HG03342 (cell line): ENCODE results near the gene EMILIN1.
"Not testable (repeated sequence)": the region's sequence is repeated elsewhere in the genome, so short reads cannot be mapped to it uniquely, and the experiment has no call there.

ENCODE experiments used
- ATAC-seq: cut with Tn5 transposase; IDR thresholded peaks from one replicate; pipeline ENCODE4 v1.9.1; 2021; ENCODE audit warnings: mild to moderate bottlenecking, moderate library complexity; ENCODE audit not compliant: unreplicated experiment

Gene EMILIN1

DNA sequence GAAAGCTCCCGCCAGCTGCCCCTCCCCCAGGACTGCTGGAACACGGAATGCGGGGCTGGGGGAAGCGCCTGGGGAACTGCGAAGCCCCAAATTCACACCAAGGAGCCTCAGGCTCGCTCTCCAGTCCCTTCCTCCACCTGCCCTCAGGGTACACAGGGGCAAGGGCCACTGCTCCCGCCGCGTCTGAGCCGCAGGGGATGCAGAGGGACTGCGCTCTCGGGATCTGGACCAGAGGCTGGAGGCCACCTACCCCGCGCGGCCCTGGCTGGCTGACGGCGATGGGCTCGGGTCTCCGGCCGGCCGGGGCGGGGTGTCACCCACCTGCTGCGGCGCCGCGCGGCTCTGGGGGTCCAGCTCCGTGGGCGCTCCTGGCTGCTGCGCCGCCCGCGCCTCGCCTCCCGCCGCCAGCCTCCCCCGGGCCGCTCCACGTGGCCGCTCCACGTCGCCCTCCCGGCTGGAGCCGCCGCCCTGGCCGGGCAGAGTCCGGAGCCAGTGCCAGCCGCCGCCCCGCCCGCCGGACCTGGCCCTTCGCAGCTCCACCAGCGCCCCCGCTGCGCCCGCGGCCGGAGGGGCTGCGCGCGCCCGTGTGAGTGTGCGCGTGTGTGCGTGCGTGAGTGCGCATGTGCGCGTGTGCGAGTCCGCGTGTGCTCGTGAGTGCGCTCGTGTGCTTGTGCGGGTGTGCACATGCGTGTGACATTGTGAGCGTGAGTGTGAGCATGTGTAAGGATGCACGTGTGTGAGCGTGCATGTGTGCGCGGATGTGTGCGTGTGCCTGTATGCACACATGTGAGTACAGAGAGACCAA, 40.3 kb downstream of the EMILIN1 start, which contains the start of gene CGREF1:
Gene CGREF1, minus strand, starts transcription at position 604 of the 805 bp plus-strand sequence. CDS start 14,762 bp downstream, outside the sequence.
- ATAC-seq: no peak

DNA sequence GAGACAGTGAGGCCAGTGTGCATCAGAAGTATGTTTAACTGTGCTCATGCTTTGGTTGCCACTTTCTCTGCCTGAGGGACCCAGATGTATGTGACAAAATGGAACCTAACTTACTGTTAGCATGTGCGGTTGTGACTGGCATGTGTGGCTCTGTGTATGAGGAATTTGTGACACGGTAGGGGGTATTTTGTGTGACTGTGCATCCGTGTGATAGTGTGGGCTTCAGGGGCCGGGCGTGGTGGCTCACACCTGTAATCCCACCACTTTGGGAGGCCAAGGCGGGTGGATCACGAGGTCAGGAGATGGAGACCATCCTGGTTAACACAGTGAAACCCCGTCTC, 40.9 kb downstream of the EMILIN1 start:
- ATAC-seq: not testable (repeated sequence)

DNA sequence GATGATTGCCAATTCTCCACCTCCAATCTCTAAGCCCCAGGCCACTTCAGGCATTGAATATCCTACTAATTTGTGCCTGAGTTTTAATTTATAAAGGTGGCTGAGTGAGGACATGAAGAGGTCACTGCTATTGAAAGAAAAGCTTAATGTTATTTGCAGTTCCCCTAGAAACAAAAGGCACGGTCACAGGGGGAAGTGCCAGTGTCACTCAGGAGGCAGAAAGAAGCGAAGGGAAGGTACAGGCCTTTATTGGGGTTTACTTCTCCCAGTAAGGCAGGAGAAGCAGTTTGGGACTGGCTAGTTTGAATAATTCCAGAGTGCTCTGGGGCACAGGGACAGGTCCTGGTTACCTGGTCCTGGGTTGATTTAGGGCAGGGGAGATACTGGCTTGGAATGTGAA, 43.5 kb downstream of the EMILIN1 start:
- ATAC-seq: no peak

DNA sequence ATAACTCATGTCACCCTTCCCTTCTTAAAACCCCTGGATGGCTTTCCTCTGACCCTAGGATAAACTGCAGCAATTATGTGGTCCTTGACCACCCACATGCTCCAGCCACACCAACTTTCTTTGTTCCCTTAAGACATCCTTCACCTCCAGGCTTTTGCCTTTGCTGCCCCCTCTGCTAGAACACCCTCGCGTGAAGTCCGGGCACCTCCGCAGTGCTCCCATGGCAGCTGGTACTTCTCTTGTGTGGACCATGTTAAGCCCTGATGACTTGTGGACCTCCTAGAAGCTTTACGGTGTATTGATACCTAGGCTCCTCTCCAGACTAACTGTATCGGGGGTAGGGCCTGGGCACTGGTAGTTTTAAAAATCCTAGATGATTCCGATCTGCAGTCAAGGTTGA, 44.4 kb downstream of the EMILIN1 start:
- no peak for ATAC-seq

DNA sequence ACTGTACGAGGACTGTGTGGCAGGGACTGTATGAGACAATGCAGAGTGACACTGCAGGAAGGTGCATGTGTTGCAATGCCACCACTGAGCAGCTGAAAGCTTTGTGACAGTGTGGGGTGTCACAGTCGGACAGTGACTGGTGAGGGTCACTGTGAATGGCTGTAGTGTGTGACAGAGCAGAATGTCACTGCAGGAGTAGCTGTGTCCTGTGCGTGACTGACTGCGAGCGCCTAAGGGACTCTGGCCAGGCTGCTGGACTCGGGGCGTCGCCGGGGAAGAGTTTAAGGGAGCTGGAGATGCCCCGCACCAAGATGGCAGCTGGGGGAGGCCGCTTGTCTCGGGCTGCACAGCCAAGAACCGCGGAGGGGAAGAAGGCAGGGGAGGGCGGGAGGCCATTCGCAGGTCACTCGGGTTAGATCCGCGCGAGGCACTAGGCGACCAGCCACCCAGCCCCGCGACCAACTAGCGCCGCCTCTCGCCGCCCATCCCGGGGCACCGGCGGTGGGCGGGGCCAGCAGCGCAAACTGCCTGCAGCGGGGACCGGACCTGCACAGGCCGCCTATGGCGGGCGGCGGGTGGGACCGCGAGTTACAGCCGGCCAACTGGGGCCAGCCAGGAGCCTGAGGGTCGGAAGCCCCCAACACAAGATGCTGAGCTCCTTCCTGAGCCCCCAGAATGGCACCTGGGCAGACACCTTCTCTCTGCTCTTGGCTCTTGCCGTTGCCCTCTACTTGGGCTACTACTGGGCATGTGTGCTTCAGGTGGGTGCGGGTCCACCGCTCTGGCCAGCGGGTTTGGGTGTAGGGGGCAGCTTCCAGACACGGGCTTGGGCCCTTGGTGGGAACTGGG, 45.1 kb downstream of the EMILIN1 start, which contains the start of gene ABHD1:
Gene ABHD1, plus strand, starts transcription at position 514 of the 849 bp plus-strand sequence. Its CDS starts 134 bp downstream, at position 648.
- no peak for ATAC-seq

DNA sequence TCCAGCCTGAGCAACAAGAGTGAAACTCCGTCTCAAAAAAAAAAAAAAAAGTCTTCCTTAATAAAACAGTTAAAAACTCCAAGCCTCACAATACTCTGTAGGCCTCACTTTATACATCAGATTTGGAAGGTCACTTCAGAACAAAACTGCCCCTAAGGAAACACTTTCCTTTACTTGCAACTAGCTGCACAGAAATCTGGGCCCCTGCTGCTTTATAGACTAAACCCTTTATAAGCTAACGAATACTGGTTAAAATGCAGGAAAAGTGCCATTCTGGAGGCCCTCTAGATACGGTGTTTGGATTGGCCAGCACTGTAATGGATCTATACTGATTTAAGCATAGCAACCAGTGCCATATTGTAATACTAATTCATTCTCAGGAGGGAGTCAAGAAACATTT, 46.7 kb downstream of the EMILIN1 start:
- ATAC-seq: no peak

DNA sequence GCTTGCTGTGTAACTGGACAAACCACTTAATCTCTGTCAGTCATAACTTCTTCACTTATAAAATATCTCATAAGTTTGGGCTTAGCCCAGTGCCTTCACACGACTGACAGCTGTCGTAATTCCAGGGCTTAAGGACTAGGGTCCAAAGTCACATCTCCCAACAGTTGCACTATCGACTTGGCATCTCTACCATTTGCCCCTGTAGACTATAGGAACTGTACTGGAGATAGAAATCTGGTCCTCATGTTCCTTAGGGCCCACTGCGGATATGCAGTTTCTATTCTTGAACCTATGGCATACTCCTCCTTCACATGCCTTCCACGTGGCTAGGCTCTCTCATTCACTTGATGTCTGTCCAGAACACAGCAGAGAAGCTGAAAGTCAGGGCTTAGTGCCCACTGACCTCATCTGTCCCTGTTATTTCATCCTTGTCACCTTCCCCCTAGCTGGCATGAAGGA, 47.9 kb downstream of the EMILIN1 start:
- no peak for ATAC-seq

DNA sequence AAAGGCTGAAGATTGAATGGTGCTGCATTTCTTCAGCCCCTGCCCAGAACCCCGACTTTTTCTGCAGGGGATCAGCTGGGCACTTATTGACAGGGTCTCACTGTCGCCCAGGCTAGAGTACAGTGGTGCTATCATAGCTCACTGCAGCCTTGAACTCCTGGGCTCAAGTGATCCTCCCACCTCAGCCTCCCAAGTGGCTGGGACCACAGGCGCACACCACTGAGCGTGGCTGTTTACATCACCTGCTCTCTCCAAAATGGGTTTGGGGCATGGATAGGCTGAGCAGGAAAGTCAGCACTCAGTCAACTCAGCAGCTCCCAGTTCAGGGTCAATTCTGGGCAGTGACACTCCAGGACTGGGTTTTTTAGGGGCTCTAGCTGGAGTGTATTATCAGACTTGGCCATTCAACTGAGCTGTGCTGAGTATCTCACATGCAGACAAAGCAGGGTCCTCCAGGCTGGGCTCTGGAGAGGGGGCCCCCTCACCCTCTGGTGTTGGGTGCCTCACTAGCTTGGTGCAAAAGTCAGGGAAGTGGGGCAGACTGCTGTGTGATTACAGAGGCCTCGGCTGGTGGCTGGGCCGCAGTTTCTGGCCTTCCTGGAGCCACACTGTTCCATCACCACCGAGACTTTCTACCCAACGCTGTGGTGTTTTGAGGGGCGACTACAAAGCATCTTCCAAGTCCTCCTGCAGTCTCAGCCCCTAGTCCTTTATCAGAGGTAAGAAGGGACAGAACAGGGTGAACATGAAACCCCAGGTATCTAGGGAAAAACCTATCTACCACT, 49.7 kb downstream of the EMILIN1 start:
- ATAC-seq: no peak

DNA sequence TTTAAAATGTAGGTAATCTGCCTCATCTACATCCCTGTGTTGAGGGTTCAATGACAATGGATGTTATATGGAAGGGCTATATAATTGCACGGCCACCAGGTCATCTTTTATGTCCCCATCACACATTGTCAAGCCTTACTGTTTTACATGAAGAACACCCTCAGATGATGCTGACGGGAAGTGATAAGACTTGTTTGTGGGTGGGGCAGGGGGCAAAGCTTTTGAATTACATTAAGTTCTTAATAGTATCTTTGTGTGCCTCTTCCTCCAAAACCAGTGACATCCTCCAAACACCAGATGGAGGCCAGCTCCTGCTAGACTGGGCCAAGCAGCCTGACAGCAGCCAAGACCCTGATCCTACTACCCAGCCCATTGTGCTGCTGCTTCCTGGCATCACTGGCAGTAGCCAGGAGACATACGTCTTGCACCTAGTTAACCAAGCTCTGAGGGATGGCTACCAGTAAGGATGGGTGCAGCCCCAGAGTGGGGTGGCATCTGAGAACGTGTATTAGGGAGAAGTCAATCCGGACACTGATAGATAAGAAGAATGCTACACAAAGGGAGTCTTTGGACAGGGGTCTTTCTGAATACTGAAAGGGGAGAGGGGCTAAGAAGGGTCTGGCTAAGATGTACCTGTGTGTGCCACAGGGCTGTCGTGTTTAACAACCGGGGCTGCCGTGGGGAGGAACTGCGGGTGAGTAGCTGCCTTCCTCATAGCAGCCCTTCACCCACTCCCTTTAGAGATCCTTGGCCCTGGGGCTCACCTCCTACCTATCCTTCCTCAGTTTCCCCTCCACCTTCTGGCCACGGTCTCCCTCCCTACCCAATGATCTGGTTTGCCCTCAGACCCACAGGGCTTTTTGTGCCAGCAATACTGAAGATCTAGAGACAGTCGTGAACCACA, 50.5 kb downstream of the EMILIN1 start:
- ATAC-seq: no peak

DNA sequence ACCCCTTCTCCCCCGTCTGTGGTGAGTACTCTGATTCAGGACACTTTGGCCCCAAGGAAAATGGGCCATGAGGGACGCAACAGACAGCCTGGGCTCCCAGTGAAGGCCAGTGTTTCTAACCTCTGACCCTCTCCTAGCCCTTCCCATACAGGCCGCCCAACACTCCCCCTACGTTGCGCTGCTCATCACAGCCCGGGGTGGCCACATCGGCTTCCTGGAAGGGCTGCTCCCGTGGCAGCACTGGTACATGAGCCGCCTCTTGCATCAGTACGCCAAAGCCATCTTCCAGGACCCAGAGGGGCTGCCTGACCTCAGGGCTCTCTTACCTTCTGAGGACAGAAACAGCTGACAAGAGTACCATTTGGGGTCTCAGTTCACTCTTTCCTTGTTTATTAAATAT, 52.0 kb downstream of the EMILIN1 start:
- ATAC-seq: no peak

DNA sequence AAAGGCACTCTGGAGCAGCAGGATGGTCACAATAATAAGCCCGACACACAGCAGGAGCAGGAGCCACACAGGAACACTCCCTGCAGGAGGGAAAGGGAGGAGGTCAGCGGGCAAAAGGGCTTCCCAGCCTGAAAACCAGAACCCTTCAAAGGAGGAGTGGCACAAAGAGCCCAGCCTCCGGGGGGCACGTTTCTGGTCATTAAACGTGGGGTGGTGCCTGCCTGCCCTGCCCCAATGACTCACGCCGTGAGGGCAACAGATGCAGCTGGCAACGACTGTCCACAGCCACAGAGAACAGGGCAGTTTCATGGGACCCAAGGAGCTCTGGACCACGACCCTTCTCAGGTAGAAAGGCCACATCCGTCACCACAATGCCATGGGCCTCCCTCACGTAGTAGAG, 53.0 kb downstream of the EMILIN1 start:
- no peak for ATAC-seq

DNA sequence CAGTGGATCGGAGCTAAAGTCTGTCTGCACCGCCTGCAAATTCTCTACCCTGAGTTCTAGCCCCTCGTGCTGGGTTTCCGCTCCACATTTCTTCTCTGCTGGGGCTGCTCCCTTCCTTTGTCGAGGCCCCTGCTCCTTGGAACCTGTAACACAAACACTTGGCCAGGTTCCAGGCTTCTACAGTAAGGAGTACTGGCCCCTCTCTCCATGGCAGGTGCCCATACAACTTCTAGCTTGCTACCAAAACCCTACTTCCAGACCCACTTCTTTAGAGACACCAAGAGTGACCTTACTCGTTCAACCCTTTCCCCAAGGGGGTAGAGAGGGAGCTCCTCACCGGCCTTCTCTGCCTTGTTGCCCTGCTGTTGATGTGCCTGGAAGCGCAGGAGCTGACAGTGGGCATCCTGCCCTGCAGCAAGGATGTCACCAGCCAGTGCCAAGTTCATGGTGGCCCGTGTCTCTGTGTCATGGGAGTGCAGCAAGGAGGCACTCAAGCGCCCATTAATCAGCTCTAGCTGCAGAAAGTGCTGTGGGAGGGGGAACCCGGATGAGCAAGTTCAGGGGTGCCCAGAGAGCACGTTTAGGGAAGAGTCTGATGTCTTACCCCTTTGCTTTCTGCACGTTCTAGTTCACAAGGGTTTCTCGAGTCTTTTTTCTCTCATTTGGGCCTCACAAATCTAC, 54.9 kb downstream of the EMILIN1 start:
- ATAC-seq: no peak

DNA sequence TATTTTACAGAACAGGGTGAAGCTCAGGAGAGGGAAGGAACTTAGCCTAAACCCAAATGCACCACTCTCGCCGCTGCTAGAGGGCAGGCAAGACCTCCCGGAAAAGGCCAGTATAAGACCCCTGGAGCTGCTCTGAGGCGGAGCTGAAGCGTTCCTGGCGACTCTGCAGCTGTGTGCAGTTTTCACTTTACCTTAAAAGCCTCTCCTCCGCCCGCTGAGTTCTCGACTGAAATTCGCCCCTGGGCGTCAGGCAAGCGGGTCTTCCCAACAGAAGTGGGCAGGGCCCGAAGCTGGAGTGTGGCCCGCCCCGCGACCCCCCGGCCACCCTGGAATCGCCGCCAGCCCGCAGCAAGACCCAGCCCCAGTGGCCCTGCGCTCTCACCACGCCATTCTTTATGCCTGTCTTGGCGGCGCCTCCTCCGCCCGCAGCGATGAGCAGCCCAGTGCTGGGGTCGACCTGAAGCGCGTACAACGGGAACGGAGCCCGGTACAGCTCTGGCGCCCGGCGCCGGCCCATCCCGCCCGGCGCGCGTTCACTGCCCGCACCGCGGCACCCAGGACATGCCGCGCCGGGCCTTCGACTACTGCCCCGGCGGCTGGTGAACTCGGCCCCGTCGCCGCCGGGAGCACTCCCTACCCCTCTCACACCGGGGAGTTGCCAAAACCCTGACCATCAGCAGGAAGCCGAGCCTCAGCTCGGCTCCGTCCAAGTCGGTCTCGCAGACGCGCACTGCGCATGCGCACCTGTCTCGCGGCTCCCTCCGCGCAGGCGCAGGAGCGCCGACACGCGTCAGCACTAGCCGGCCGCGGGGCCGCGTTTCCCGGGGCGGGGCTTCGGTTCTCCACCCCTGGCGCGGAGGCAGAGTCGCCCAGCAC, 55.7 kb downstream of the EMILIN1 start, which contains the start of gene PREB:
Gene PREB, minus strand, starts transcription at position 732 of the 876 bp plus-strand sequence. Its CDS starts 215 bp downstream, at position 517.
- peak; percentile 85 for ATAC-seq

DNA sequence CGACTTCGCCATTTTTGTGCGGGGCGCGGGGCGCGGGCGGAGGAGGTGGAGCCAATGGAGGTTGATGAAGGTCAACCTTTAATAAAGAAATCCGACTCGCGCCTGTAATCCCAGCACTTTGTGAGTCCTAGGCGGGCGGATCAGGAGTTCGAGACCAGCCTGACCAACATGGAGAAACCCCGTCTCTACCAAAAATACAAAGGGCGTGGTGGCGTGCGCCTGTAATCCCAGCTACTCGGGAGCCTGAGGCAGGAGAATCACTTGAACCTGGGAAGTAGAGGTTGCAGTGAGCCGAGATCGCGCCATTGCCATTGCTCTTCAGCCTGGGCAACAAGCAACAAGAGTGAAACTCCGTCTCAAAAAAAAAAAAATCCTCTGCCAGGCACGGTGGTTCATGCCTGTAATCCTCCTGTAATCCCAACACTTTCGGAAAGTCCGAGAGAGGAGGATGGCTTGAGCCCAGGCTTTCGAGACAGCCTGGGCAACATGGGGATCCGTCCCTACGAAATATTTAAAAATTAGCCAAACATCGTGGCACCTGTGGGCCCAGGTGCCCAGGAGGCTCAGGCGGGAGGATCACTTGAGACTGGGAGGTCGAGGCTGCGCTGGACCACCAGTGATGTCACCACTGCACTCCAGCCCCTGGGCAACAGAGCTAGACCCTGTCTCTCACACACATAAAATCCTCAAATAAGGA, 56.5 kb downstream of the EMILIN1 start:
- no peak for ATAC-seq

DNA sequence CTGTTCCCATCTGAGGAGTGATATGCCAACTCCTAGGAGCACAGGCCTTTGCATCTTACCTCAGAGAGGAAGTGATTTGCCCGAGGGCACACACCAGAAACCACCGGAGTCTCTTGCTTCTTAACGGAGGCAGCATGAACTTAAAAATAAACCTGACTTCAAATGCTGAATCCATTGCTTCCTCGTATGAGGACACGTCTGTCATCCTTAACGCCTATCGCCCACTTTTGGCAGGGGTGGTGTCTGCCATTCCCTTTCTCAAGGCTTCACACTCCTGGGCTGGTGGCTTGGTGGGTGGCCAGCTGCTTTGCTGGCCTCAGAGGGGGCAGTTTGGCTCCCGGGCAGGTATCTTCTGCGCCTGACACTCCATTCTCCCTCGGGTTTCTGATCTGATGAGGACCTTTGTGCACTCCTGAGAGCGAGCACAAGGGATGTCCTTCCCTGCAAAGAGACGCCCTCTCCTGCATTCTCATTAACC, 57.1 kb downstream of the EMILIN1 start:
- ATAC-seq: no peak
